SK-N-SH (cell line): Measurements from ENCODE around the gene COBLL1. TPM values are rescaled to one million over a fixed set of nuclear protein-coding genes. Genes with fewer than 3 reads are reported as not detected.

Experiments
- CTCF ChIA-PET: fragments of 300-600, 350-600 bp; formaldehyde crosslinking; extraction: SDS; loops from one replicate; lab custom pipeline; 2021; lab: Yijun Ruan, JAX
- POLR2A ChIA-PET: fragments of 350-600 bp; sonication (Branson Sonifier 250); formaldehyde crosslinking; extraction: SDS; loops from one replicate; lab custom pipeline; 2020; ENCODE audit warnings: antibody characterized with exemption, inconsistent platforms; lab: Yijun Ruan, JAX
- DNase-seq: peaks from one replicate; pipeline ENCODE4 v3.0.0; 2012
- H2AFZ ChIP-seq: fragments of 200-600 bp; sonication (generic); 2 replicates; pipeline ENCODE4 v1.8.1; 2016; ENCODE audit warnings: antibody characterized with exemption, mild to moderate bottlenecking, low read depth
- H3F3A ChIP-seq: fragments of 200-600 bp; sonication (generic); replicated peaks from 2 replicates; pipeline ENCODE3; 2016; ENCODE audit warnings: antibody characterized with exemption, mild to moderate bottlenecking; ENCODE audit not compliant: insufficient read depth
- H3K27ac ChIP-seq, 2 experiments: fragments of 200-500 bp in 1 of 2; fragments of 200-600 bp in 1 of 2; sonication (Bioruptor generic) in 1 of 2; sonication (generic), shearing (Covaris generic) in 1 of 2; 2 replicates each; pipeline versions ENCODE4 v1.5.1 to v1.6.1; 2014 to 2016; ENCODE audit warnings: low read depth in 2 of 2, inconsistent platforms in 1 of 2, low read length in 1 of 2, mild to moderate bottlenecking in 1 of 2, mixed read lengths in 1 of 2
- H3K27me3 ChIP-seq: fragments of 200-600 bp; sonication (generic), shearing (Covaris generic); 2 replicates; pipeline ENCODE4 v1.6.1; 2016; ENCODE audit warnings: mixed run types; ENCODE audit not compliant: insufficient read depth
- H3K36me3 ChIP-seq, 2 experiments: fragments of 200-500 bp in 1 of 2; fragments of 200-600 bp in 1 of 2; sonication (Bioruptor generic) in 1 of 2; sonication (generic) in 1 of 2; replicated peaks in 1 of 2; 2 replicates each; pipeline versions ENCODE3 to v1.5.1; 2014 to 2016; ENCODE audit warnings: low read length in 1 of 2, mild to moderate bottlenecking in 1 of 2; ENCODE audit not compliant: insufficient read depth in 2 of 2, control insufficient read depth in 1 of 2
- H3K4me1 ChIP-seq, 2 experiments: fragments of 200-500 bp in 1 of 2; fragments of 200-600 bp in 1 of 2; sonication (Bioruptor generic) in 1 of 2; sonication (generic), shearing (Covaris generic) in 1 of 2; 2 replicates each; pipeline versions ENCODE4 v1.5.1 to v1.6.1; 2014 to 2016; ENCODE audit warnings: low read depth in 1 of 2, low read length in 1 of 2, mixed run types in 1 of 2; ENCODE audit not compliant: insufficient read depth in 2 of 2, control insufficient read depth in 1 of 2
- H3K4me2 ChIP-seq: fragments of 200-600 bp; sonication (generic), shearing (Covaris generic); 2 replicates; pipeline ENCODE4 v1.6.1; 2017; ENCODE audit warnings: mixed run types
- H3K4me3 ChIP-seq, 2 experiments: fragments of 200-500 bp in 1 of 2; fragments of 200-600 bp in 1 of 2; sonication (Bioruptor generic) in 1 of 2; sonication (generic), shearing (Covaris generic) in 1 of 2; 2 replicates each; pipeline versions ENCODE4 v1.5.1 to v1.8.1; 2014 to 2016; ENCODE audit warnings: low read depth in 2 of 2, inconsistent platforms in 1 of 2, low read length in 1 of 2, mild to moderate bottlenecking in 1 of 2, mixed read lengths in 1 of 2, moderate library complexity in 1 of 2
- H3K79me2 ChIP-seq: fragments of 200-600 bp; sonication (generic); 2 replicates; pipeline ENCODE4 v1.8.1; 2017; ENCODE audit warnings: mild to moderate bottlenecking; ENCODE audit not compliant: insufficient read depth
- H3K9ac ChIP-seq: fragments of 200-600 bp; sonication (generic); 2 replicates; pipeline ENCODE4 v1.6.1; 2017; ENCODE audit warnings: mixed run types
- H3K9me2 ChIP-seq: fragments of 200-600 bp; sonication (generic); 2 replicates; pipeline ENCODE4 v1.6.1; 2017; ENCODE audit warnings: mixed run types
- H3K9me3 ChIP-seq: fragments of 200-600 bp; sonication (generic); 2 replicates; pipeline ENCODE4 v1.6.1; 2017; ENCODE audit warnings: mixed run types, mild to moderate bottlenecking, moderate library complexity
- H4K20me1 ChIP-seq: fragments of 200-600 bp; sonication (generic); 2 replicates; pipeline ENCODE4 v1.6.1; 2017; ENCODE audit warnings: mild to moderate bottlenecking, mixed run types; ENCODE audit not compliant: insufficient read depth
- CTCF ChIP-seq: fragments of 200-600 bp; sonication (generic); IDR thresholded peaks from 2 replicates; pipeline ENCODE4 v1.6.1; 2017; ENCODE audit warnings: antibody characterized with exemption, mild to moderate bottlenecking, moderate library complexity
- EP300 ChIP-seq, 2 experiments: IDR thresholded peaks; 2 replicates each; pipeline versions ENCODE4 v1.4.0 to v1.6.1; 2012; ENCODE audit warnings: borderline replicate concordance in 1 of 2, low read depth in 1 of 2, low read length in 1 of 2
- EZH2phosphoT487 ChIP-seq: fragments of 200-600 bp; sonication (generic); IDR thresholded peaks from 2 replicates; pipeline ENCODE4 v1.6.1; 2017; ENCODE audit warnings: low read depth, mixed run types, mild to moderate bottlenecking, antibody characterized with exemption, moderate library complexity, borderline replicate concordance
- FOXJ3 ChIP-seq: sonication (generic); formaldehyde crosslinking; IDR thresholded peaks from 2 replicates; pipeline ENCODE4 v1.5.1; 2020; ENCODE audit warnings: mild to moderate bottlenecking, missing genetic modification reagents
- FOXM1 ChIP-seq: IDR thresholded peaks from 2 replicates; pipeline ENCODE4 v1.4.0; 2012; ENCODE audit warnings: low read depth, mild to moderate bottlenecking
- GABPA ChIP-seq: IDR thresholded peaks from 2 replicates; pipeline ENCODE4 v1.4.0; 2012; ENCODE audit warnings: low read depth, mild to moderate bottlenecking
- IRF3 ChIP-seq: fragments of 150-350 bp; IDR thresholded peaks from 2 replicates; pipeline ENCODE4 v1.6.1; 2016; ENCODE audit warnings: mild to moderate bottlenecking, low read depth, low read length
- MAX ChIP-seq: IDR thresholded peaks from 2 replicates; pipeline ENCODE4 v1.4.0; 2012; ENCODE audit warnings: low read depth
- MEF2A ChIP-seq: IDR thresholded peaks from 2 replicates; pipeline ENCODE4 v1.4.0; 2012; ENCODE audit warnings: low read depth, borderline replicate concordance
- MXI1 ChIP-seq: IDR thresholded peaks from 2 replicates; pipeline ENCODE4 v1.6.1; 2012; ENCODE audit warnings: mild to moderate bottlenecking, low read depth, low read length, improper control_type of control experiment
- NFIC ChIP-seq: IDR thresholded peaks from 2 replicates; pipeline ENCODE4 v1.4.0; 2012; ENCODE audit warnings: borderline replicate concordance
- NRF1 ChIP-seq: IDR thresholded peaks from 2 replicates; pipeline ENCODE4 v1.6.1; 2012; ENCODE audit warnings: low read depth, mild to moderate bottlenecking, low read length
- SMC3 ChIP-seq: IDR thresholded peaks from 2 replicates; pipeline ENCODE4 v1.6.1; 2012; ENCODE audit warnings: low read depth, low read length, improper control_type of control experiment
- TCF12 ChIP-seq: IDR thresholded peaks from 2 replicates; pipeline ENCODE4 v1.4.0; 2012
- TEAD4 ChIP-seq: IDR thresholded peaks from 2 replicates; pipeline ENCODE4 v1.4.0; 2012; ENCODE audit warnings: mild to moderate bottlenecking, borderline replicate concordance; ENCODE audit not compliant: insufficient read depth
- USF2 ChIP-seq: fragments of 150-350 bp; IDR thresholded peaks from 2 replicates; pipeline ENCODE4 v1.6.1; 2017; ENCODE audit warnings: antibody characterized with exemption, low read length, low read depth, borderline replicate concordance
- YY1 ChIP-seq: IDR thresholded peaks from 2 replicates; pipeline ENCODE4 v1.4.0; 2012; ENCODE audit warnings: low read depth, mild to moderate bottlenecking
- WGBS: methylation state at CpG from one replicate; pipeline ENCODE4 v1.1.6; 2017; ENCODE audit warnings: low lambda C conversion rate; 5-methylcytosine and 5-hydroxymethylcytosine counted together
- polyA plus RNA-seq, 3 experiments: library from polyadenylated mRNA; depleted of rRNA; stranded (reverse); fragments of >200 nt; gene quantifications; 2 replicates each; pipeline ENCODE4 v1.2.3, GENCODE V29; 2012

The COBLL1 gene
- polyA plus RNA-seq, 1 of the 3 experiments (the other 2 are of a cell fraction), result 3.1 TPM

GRCh38 chr2:164881524-164881923 is 39.9 kb upstream of the COBLL1 start (continued):
- TF ChIP-seq CTCF (no peak), MXI1 (no peak), SMC3 (no peak), FOXJ3 (CRISPR knock-in tag) (no peak), NFIC (no peak)

- no peak overlapping the region for H3K27ac ChIP-seq
- no peaks in the 10 kb centered on the region for H3K9me3 ChIP-seq
- H3K4me3 ChIP-seq, result no peak overlapping the region
- no peaks in the 10 kb centered on the region for H3K36me3 ChIP-seq
- no peaks in the 10 kb centered on the region for H3K27me3 ChIP-seq
- H3F3A ChIP-seq, result no peaks in the 10 kb centered on the region
- no peak overlapping the region for H3K4me2 ChIP-seq
- 74% methylated on average over 2 of the region's 2 CpGs for WGBS
- no peak overlapping the region for H3K9ac ChIP-seq
- no peaks in the 10 kb centered on the region for H3K9me2 ChIP-seq
- ChIA-PET POLR2A (no interaction called here), CTCF (interaction anchor here (1.4 to 1.7 kb wide), 3 partner anchors 11 to 38 kb away, joined by 4 read pairs; partner anchors contain the start of gene COBLL1)
- no peaks in the 10 kb centered on the region for H3K79me2 ChIP-seq
- TF ChIP-seq NRF1 (no peak), SMC3 (no peak), TCF12 (no peak), IRF3 (no peak), EZH2phosphoT487 (no peak), MAX (no peak), MXI1 (no peak), FOXJ3 (CRISPR knock-in tag) (no peak), EP300 (IDR thresholded peaks at IDR 0.05; ENCODE audit: borderline replicate concordance in 1 of 2, low read depth in 1 of 2, low read length in 1 of 2) (no peak), FOXM1 (no peak), YY1 (no peak), GABPA (no peak), USF2 (no peak), TEAD4 (no peak), MEF2A (no peak)
- DNase-seq, result no peak
- H3K4me1 ChIP-seq, result no peaks in the 10 kb centered on the region
- H2AFZ ChIP-seq, result no peak overlapping the region
- H4K20me1 ChIP-seq, result no peaks in the 10 kb centered on the region
Measured at GRCh38 chr2:164879901-164880535, 38.4 kb upstream of the COBLL1 start.
